PFSK-1 (cell line): Measurements from ENCODE around the gene PLA2R1.

ENCODE experiments used
- FOXP2 ChIP-seq: optimal IDR thresholded peaks from 2 replicates; pipeline ENCODE3; 2011; ENCODE audit warnings: borderline replicate concordance, control low read depth, inconsistent platforms; ENCODE audit not compliant: insufficient read depth; ENCODE audit errors: extremely low read length, extremely low read depth
- POLR2AphosphoS5 ChIP-seq: IDR thresholded peaks from 2 replicates; pipeline ENCODE4 v1.6.1; 2012; ENCODE audit warnings: low read depth, mild to moderate bottlenecking, control low read depth, low read length, moderate library complexity
- REST ChIP-seq, 2 experiments: IDR thresholded peaks; 2 replicates each; pipeline versions ENCODE4 v1.6.1 to v1.8.0; 2011 to 2012; ENCODE audit warnings: low read depth in 2 of 2, low read length in 2 of 2, control low read depth in 1 of 2, inconsistent platforms in 1 of 2, mild to moderate bottlenecking in 1 of 2, moderate library complexity in 1 of 2; ENCODE audit not compliant: insufficient read depth in 1 of 2
- SIN3A ChIP-seq: IDR thresholded peaks from 2 replicates; pipeline ENCODE4 v1.6.1; 2012; ENCODE audit warnings: mild to moderate bottlenecking, low read length, moderate library complexity, borderline replicate concordance; ENCODE audit not compliant: insufficient read depth
- TAF1 ChIP-seq: IDR thresholded peaks from 2 replicates; pipeline ENCODE4 v1.6.1; 2012; ENCODE audit warnings: low read length, control low read depth, borderline replicate concordance; ENCODE audit not compliant: insufficient read depth

The PLA2R1 gene

GRCh38 chr2:160092445-160092844 lies 30.0 kb upstream of the PLA2R1 start:
- TF ChIP-seq REST (IDR thresholded peaks at IDR 0.05; ENCODE audit: insufficient read depth in 1 of 2, low read depth in 2 of 2, low read length in 2 of 2) (no peak), POLR2AphosphoS5 (no peak), FOXP2 (no peak), SIN3A (no peak), TAF1 (no peak)

- TF ChIP-seq TAF1 (no peak), POLR2AphosphoS5 (no peak), FOXP2 (no peak), REST (IDR thresholded peaks at IDR 0.05; ENCODE audit: insufficient read depth in 1 of 2, low read depth in 2 of 2, low read length in 2 of 2) (no peak), SIN3A (no peak)
Measured at GRCh38 chr2:160091381-160091780, 29.0 kb upstream of the PLA2R1 start.

- TF ChIP-seq TAF1 (no peak), POLR2AphosphoS5 (no peak), REST (IDR thresholded peaks at IDR 0.05; ENCODE audit: insufficient read depth in 1 of 2, low read depth in 2 of 2, low read length in 2 of 2) (no peak), SIN3A (no peak), FOXP2 (no peak)
Measured at GRCh38 chr2:160087854-160088745, 25.7 kb upstream of the PLA2R1 start.

DNA sequence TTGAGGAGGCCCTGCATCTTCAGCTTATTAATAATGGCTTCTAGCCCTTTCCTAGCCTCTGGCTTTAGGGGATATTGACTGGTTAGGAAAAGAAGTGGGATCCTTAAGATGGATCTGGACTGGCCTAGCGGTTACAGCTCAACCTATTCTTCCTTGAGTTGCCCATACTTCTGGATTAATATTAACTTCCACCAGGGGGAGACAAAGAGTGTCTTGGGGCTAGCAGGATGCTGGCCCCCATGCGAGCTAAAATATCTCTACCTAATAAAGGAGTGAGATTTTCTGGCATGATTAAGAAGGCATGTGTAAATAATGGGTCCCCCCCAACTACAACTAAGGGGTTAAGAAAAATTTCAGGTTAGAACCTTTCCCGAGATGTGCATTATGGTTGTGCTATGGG lies 23.2 kb upstream of the PLA2R1 start:
- no peak for TF ChIP-seq FOXP2

- TF ChIP-seq POLR2AphosphoS5 (no peak), TAF1 (no peak), REST (IDR thresholded peaks at IDR 0.05; ENCODE audit: insufficient read depth in 1 of 2, low read depth in 2 of 2, low read length in 2 of 2) (no peak), FOXP2 (no peak), SIN3A (no peak)
Measured at GRCh38 chr2:160077912-160078810, 15.7 kb upstream of the PLA2R1 start.
